ENCODE data around the gene CHD9.
"Not testable (repeated sequence)": the region's sequence is repeated elsewhere in the genome, so short reads cannot be mapped to it uniquely, and the experiment has no call there.

Gene CHD9

DNA sequence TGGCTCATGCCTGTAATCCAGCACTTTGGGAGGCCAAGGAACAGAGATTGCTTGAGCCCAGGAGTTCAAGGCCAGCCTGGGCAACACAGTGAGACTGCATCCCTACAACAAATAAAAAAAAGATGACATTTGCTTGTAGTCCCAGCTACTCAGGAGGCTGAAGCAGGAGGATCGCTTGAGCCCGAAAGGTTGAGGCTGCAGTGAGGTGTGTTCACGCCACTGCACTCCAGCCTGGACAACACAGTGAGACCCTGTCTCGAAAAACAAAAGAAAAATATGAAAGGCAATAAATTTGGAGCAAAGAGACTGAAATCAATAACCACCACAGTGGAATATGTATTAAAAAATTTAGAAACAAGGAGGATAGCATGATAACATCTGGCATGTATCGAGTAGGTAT lies 235.7 kb downstream of the CHD9 start:
- DNase-seq = no peak

- DNase-seq = no peak
These were observed 237.1 kb downstream of the CHD9 start for GRCh38 chr16:53291757-53292392.

DNA sequence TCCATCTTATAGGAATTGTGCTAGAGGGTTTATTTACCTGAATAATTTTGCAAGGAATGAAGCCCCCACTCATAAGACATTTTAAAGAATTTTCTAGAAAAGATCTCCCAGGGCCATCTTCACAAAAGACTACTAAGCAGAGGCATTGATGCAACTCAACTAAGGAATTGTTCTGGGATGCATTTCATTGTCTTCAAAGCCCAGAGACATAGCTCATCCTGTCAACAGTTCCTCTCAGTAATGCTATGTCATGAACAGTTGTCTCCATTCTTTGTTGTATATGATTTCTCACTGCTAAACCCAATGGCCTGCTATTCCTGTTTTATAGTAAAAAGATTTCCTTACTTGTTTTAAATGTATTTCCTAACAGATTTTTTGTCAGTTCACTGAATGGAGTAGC lies 242.7 kb downstream of the CHD9 start:
- DNase-seq = no peak

DNA sequence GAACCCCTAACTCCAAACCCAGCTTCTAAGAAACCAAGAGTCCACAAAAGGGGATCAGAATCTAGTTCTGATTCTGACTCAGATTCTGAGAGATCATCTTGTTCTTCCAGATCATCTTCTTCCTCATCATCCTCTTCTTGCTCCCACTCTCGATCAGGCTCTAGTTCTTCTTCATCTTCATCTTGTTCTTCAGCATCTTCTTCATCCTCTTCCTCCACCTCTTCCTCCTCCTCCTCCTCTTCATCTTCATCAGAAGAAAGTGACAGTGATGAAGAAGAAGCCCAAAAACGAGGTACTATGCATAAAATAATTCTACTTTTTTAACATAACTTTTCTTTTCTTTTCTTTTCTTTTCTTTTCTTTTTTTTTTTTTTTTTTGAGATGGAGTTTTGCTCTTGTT lies 249.5 kb downstream of the CHD9 start:
- no peak for DNase-seq

DNA sequence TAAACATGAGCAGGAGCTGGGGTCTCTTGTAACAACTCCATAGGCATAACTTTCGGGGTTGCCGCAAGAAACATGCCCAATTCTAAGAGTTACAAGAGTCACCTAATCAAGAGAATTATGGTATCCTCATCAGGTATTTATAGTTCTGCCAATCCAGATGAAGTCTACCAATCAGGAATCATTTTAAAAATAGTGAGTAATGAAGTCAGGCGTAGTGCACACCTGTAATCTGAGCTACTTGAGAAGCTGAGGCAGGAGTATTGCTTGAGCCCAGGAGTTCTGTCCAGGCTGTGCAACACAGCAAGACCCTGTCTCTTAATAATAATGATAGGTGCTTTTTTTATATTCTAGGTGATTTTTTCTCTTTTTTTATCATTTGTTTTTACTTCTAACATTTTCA lies 251.0 kb downstream of the CHD9 start:
- DNase-seq = no peak

DNA sequence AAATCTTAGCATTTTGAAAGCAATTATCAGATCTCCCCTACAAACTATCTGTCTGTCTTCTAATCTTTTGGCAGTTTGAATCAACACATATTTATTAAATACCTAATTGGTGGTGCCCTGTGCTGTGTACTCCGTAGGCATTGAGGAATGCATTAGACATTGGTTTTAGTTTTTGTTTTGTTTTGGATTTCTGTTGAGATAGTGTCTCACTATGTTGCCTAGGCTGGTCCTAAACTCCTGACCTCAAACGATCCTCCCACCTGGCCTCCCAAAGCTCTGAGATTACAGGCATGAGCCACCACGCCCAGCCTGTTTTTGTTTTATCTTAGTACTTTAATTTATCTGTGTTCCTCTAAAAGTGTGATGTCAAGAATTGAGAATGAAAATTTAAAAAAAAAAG lies 254.7 kb downstream of the CHD9 start:
- DNase-seq = no peak

- no peak for DNase-seq
These were observed 266.2 kb downstream of the CHD9 start for GRCh38 chr16:53320992-53321391.

GRCh38 chr16:53323924-53324323 lies 269.1 kb downstream of the CHD9 start:
- no peak for DNase-seq

DNA sequence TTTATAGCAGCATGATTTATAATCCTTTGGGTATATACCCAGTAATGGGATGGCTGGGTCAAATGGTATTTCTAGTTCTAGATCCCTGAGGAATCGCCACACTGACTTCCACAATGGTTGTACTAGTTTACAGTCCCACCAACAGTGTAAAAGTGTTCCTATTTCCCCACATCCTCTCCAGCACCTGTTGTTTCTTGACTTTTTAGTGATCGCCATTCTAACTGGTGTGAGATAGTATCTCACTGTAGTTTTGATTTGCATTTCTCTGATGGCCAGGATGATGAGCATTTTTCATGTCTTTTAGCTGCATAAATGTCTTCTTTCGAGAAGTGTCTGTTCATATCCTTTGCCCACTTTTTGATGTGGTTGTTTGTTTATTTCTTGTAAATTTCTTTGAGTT lies 276.2 kb downstream of the CHD9 start:
- DNase-seq = not testable (repeated sequence)

DNA sequence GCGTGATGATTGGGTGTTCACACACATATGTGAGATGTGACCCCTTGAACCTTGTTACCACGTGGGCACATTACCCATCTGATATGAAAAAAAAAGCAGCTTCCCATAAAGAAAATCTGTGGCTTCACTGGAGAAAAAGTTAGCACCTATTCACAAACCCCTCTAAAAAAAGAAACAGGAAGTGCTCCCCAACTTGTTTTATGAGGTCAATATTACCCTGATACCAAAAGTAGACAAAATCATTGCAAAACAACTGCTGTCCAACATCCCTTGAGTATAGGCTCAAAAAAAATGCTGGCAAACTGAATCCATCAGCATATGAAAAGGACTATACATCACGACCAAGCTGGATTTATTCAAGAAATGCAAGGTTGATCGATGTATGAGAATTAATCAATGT lies 279.8 kb downstream of the CHD9 start:
- DNase-seq = no peak

GRCh38 chr16:53337294-53337693 lies 282.5 kb downstream of the CHD9 start:
- no peak for DNase-seq

GRCh38 chr16:53341792-53342191 lies 287.0 kb downstream of the CHD9 start:
- no peak for DNase-seq

- no peak for DNase-seq
These were observed 300.3 kb downstream of the CHD9 start for GRCh38 chr16:53355064-53355463.

DNA sequence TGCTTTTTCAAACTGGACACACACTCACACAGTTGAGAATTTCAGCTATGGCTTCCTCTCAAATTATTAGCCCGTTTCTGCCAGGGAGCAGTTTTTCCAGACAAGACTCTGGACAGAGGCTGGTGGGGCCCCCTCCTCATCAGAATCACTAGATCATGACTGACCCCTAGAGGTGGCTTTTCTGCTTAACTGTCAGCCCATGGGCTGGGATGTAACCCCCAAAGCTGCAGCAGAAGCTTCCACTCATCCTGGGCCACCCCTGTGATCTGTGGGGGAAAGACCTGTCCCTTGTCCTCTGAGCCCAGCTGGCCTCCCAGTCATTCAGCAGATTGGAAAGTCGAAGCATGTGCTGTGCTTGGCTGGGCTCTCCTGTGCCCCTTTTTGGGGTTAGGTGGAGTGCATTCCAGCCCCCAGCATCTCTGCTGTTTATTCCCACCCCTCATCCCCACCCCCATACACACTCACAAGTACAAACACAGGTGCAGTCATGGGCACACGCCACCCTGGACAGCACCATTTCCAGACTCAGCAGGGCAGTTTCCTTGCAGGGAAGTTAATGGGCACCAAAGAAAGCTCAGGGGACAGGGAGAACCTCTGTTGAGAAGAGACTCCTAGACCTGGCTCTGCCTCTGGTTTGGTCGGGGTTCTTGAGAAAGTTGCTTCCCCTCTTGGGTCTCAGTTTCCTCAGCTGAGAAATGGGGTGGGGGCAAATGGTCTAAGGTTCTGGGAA lies 301.9 kb downstream of the CHD9 start:
- DNase-seq = no peak

DNA sequence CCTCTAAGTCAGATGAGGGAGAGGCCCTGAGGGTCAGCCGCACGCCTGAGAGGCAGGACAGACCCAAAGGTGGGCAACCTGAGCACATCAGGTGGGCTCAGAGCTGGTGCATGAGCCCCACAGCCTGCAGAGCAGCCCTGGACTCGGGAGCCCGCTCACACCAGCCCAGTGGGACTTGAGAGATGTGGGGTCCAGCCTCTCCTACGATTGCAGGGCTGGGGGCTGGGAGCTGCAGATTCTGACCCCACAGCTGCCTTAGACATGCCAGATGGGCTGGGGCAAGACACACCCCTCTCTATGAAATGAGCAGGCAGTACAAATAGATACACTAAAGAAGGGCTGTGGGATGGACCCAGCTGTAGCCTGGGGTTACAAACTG lies 302.4 kb downstream of the CHD9 start:
- DNase-seq = no peak

GRCh38 chr16:53357955-53358354 lies 303.2 kb downstream of the CHD9 start:
- DNase-seq = no peak

GRCh38 chr16:53358884-53359283 lies 304.1 kb downstream of the CHD9 start:
- no peak for DNase-seq

- DNase-seq = no peak
These were observed 315.1 kb downstream of the CHD9 start for GRCh38 chr16:53369921-53370320.

DNA sequence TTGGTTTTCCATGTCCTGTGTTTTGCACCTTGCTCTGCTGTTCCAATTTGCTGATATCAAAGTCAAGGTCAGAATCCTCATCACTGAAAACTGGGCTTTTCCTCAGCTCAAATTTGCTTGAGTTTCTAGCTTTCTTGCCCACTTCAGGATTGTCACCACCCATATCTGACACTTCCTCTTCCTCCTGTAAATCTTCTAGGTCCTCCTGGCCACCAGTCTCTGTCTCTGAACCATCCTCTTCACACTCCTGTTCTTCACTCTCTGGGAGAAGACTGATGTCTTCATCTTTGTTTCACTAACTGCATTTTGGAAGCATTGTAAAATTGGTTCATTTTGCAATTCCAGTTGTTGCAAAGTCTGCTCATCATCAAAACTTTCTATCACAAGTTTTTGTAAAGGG lies 316.0 kb downstream of the CHD9 start:
- DNase-seq = no peak

- no peak for DNase-seq
These were observed 318.4 kb downstream of the CHD9 start for GRCh38 chr16:53372992-53373871.

- DNase-seq = no peak
These were observed 320.0 kb downstream of the CHD9 start for GRCh38 chr16:53374800-53375199.

DNA sequence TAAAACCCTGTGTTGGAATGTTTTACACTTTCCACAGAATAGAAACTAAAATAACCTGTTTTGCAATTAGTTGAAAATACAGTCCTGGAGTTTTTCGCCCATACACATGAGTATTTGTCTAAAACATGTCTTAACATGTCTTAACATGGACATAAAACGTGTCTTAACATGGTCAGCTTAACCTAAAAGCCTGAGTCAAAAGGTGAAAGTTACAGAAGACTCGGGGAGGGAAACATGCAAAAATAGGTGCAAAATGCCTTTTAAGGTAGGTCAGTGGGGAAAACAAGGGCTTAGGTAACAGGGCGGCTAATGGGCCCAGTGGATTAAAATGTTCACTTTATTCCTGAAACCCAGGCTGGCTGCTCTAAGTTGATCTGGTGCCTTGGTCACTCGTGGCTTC lies 323.3 kb downstream of the CHD9 start:
- no peak for DNase-seq

Data from KG1 (cell line).